K562 (cell line): ENCODE data around the gene PAX5. TPM values are rescaled to one million over a fixed set of nuclear protein-coding genes. Genes with fewer than 3 reads are reported as not detected.

Experiments
- ATF4 ChIP-seq: fragments of 450-650 bp; formaldehyde crosslinking; IDR thresholded peaks from 2 replicates; pipeline ENCODE4 v1.4.0; 2022; ENCODE audit warnings: mild to moderate bottlenecking, moderate library complexity
- CTCF ChIP-seq, 3 experiments: IDR thresholded peaks in 2 of 3; conservative IDR thresholded peaks in 1 of 3; 2 replicates each; pipeline ENCODE4 v1.5.1; 2011 to 2012; ENCODE audit warnings: low read length in 3 of 3, mild to moderate bottlenecking in 3 of 3, control low read depth in 2 of 3, improper control_type of control experiment in 1 of 3, inconsistent platforms in 1 of 3, low read depth in 1 of 3, mixed read lengths in 1 of 3, moderate library complexity in 1 of 3; ENCODE audit not compliant: insufficient read depth in 2 of 3
- MLLT1 ChIP-seq, 2 experiments: fragments of 450-650 bp; IDR thresholded peaks; 2 replicates each; pipeline ENCODE4 v1.6.1; 2016
- RFX1 ChIP-seq: fragments of 450-650 bp; IDR thresholded peaks from 2 replicates; pipeline ENCODE4 v1.6.1; 2016; ENCODE audit warnings: mild to moderate bottlenecking, moderate library complexity
- ZFP36 ChIP-seq: fragments of 150-350 bp; IDR thresholded peaks from 2 replicates; pipeline ENCODE4 v1.6.1; 2018; ENCODE audit warnings: low read length, low read depth; ENCODE audit not compliant: partially characterized antibody
- ZNF311 ChIP-seq: fragments of 250-450 bp; sonication (Bioruptor Pico); IDR thresholded peaks from 2 replicates; pipeline ENCODE4 v1.4.0; 2020; ENCODE audit warnings: mild to moderate bottlenecking, moderate library complexity
- ZNF592 ChIP-seq: fragments of 450-650 bp; IDR thresholded peaks from 2 replicates; pipeline ENCODE4 v1.6.1; 2017; ENCODE audit warnings: antibody characterized with exemption, mild to moderate bottlenecking
- ZNF655 ChIP-seq: fragments of 250-450 bp; sonication (Bioruptor Pico); IDR thresholded peaks from 2 replicates; pipeline ENCODE4 v1.5.0; 2021
- polyA plus RNA-seq, 8 experiments: library from polyadenylated mRNA; depleted of rRNA in 4 of 8; stranded (reverse) in 5 of 8; unstranded in 3 of 8; fragments of >200 nt; fragmentation: Nextera tagmentation in 2 of 8; fragmentation: Illumina TruSeq in 1 of 8; extraction: Ambion mirVana in 2 of 8; extraction: Trizol in 1 of 8; gene quantifications; 2 replicates each; pipeline versions ENCODE4 v1.2.1 to v1.2.3, GENCODE V29; 2011 to 2014; ENCODE audit warnings: inconsistent platforms in 1 of 8, missing spikeins in 1 of 8
- total RNA-seq, 7 experiments: library from RNA; depleted of rRNA in 6 of 7; stranded (reverse); fragments of >200 nt in 6 of 7; fragmentation: Illumina TruSeq in 2 of 7; extraction: Trizol in 2 of 7; gene quantifications; 2 replicates each; pipeline versions ENCODE4 v1.2.1 to v1.2.3, GENCODE V29; 2011 to 2021; ENCODE audit warnings: low replicate concordance in 1 of 7

PAX5 gene
- total and polyA plus RNA-seq, 9 of the 15 experiments (the other 6 are each of a cell fraction or from before 2014, with no cell fraction given): 0.03 to 0.09 TPM; not detected in 7

GRCh38 chr9:36855448-36856315 is 178.4 kb downstream of the PAX5 start (continued):
- TF ChIP-seq ATF4 (CRISPR knock-in tag) (no peak), ZFP36 (peak; percentile 91), RFX1 (peak; percentile 41; the same call in 1 of the 2 replicates), ZNF592 (no peak), ZNF655 (no peak), ZNF311 (CRISPR knock-in tag) (no peak), MLLT1 (IDR thresholded peaks at IDR 0.05) (no peak), CTCF (IDR thresholded peaks at IDR 0.05 in 2 of 3, conservative IDR thresholded peaks at IDR 0.05 in 1 of 3; ENCODE audit: insufficient read depth in 2 of 3, low read depth in 1 of 3, low read length in 3 of 3) (peak; percentile 41 to 47 (median 45))
